ENCODE measurements around the gene MINDY4. TPM values are rescaled to one million over a fixed set of nuclear protein-coding genes. Genes with fewer than 3 reads are reported as not detected.

MINDY4 gene
- total RNA-seq, 1 donor from 2014 or later = 1.2 TPM

DNA sequence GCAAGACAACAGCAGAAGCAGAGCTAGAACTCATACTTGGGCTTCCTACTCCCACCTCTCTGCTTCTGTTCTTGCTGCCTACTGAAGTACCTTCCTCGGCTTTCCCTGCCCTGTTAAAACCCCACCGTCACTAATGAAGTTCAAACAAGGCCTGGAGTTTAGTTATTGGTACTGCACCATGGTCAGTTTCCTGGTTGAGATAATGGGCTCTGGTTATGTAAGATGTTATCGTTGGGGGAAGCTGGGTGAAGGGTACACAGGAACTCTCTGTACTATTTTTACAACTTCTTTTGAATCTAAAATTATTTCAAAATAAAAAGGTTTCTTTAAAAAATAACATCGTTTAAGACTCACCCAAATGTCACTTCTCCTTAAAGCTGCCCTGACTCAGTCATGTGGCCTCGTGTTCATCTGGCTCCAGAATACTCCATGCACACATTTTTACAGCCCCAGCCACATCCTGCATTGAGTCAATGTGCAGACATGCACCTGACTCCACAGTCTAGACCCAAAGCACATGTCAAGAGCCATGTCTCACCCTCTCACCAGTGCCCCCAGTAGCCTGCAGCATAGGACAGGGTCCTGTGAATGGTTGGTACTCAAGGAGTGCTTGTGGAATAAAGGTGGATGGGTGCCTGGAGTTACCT, 103.6 kb downstream of the MINDY4 start:
- peaks cover 7% of the 10 kb centered on the region for H3K4me1 Mint-ChIP-seq
- H3K36me3 Mint-ChIP-seq (ENCODE audit: low read depth) = no peaks in the 10 kb centered on the region
- no peak overlapping the region for H3K4me3 Mint-ChIP-seq
- no peaks in the 10 kb centered on the region for H3K27me3 Mint-ChIP-seq
- no peaks in the 10 kb centered on the region for H3K9me3 Mint-ChIP-seq
- no peak for DNase-seq
- intact Hi-C loops (cut with micrococcal nuclease) = no loop called here
- no peak overlapping the region for H3K27ac Mint-ChIP-seq

DNA sequence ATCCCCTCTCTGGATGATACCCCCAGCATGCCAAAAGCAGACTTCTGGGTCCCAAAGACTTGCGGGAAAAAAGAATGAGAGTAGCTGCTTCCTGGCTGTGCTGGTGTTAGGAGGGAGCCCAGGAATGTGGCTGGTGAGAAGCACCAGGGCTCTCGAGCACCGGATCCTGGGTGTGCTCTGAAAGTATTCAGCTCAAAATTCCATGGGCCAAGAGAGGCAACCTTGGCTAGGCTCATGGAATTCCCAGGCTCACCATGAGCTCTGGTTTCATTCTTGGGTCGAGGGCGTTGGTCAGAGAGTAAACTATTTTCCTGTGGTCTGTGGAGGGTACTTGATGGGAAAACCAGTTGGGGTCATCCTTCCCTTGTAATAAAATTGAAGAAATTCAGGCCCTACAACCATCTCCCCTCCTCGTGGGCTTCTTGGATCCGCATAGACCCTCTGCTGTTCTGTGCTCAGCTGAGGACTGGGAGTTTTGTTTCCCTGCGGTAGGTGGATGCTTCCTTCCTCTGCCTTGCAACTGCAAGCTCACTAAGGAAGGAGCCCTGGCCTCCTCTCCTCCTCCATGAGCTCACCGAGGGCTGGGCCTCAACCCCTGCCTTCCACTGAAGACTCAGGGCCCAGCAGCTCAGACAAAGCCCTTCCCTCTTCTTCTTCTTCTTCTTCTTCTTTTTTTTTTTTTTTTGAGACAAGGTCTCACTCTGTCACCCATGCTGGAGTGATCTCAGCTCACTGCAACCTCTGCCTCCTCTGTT, 106.0 kb downstream of the MINDY4 start:
- no peaks in the 10 kb centered on the region for H3K36me3 Mint-ChIP-seq (ENCODE audit: low read depth)

DNA sequence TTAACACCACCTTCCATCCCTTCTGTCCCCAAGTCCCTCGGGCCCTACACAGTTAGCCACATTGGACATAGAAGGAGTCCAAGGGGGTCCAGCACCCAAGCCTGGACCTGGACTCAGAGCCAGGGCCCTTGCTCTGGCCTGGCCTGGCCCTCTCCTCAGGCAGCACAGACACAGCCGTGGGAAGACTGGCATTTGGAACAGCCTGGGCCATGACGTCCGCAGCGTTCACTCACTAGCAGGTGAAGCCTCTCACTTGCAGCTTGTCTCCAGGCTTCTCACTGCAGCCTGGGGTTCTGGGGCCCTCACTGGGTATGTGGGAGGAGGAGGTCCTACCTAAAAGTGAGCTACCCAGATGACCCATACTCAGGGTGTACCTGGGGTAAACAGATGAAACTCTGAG, 106.8 kb downstream of the MINDY4 start:
- intact Hi-C loops (cut with micrococcal nuclease) = no loop called here
- no peaks in the 10 kb centered on the region for H3K9me3 Mint-ChIP-seq
- H3K4me1 Mint-ChIP-seq = peaks cover 7% of the 10 kb centered on the region
- H3K27ac Mint-ChIP-seq = no peak overlapping the region
- no peaks in the 10 kb centered on the region for H3K27me3 Mint-ChIP-seq
- H3K36me3 Mint-ChIP-seq (ENCODE audit: low read depth) = no peaks in the 10 kb centered on the region
- DNase-seq = no peak
- H3K4me3 Mint-ChIP-seq = no peak overlapping the region

More for the DNA sequence above, 106.0 kb downstream of the MINDY4 start:
- intact Hi-C loops (cut with micrococcal nuclease) = no loop called here
- Mint-ChIP-seq H3K9me3 (no peaks in the 10 kb centered on the region), H3K4me3 (no peak overlapping the region), H3K4me1 (peaks cover 7% of the 10 kb centered on the region), H3K27me3 (no peaks in the 10 kb centered on the region), H3K27ac (no peak overlapping the region)
- no peak for DNase-seq

DNA sequence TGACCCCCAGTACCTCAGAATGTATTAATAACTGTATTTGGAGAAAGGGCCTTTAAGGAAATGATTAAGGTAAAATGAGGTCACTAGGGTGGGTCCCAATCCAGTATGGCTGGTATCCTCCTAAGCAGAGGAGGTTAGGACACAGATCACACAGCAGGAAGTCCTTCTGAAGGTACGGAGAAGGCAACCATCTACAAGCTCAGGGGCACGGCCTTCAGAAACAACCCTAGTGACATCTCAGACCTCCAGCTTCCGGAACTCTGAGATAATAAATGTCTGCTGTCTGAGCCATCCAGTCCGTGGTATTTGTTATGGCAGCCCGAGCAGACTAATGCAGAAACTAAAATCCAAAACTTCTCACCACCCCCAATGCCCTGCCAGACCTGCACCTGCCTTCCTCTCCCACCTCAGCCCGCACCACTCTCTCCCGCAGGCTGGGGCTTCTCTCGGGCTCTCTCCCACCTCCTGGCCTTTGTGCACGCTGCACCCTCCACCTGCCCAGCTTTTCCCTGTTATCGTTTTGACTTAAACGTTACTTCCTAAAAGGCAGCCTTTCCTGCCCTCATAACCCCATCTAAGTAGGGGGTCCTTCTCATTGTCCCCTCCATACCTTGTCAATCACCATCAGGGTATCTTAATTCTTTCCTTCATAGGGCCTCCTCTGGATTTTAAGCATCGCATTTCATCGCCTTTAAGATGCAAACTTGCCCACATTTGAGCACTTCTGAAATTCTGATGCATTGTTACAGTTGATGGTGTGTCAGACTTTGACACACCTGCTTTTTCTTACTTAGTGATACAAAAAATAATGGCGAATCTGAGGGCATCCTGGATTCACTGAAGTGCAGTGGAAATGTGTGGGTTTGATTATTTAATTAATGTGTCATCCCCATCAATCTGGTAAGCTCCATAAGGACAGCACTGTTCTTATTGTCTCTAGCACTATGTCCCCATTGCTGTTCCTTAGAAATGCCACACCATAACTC, 108.2 kb downstream of the MINDY4 start:
- Mint-ChIP-seq H3K36me3 (ENCODE audit: low read depth) (no peaks in the 10 kb centered on the region), H3K27me3 (no peaks in the 10 kb centered on the region), H3K4me3 (no peak overlapping the region), H3K4me1 (peaks cover 7% of the 10 kb centered on the region), H3K9me3 (no peaks in the 10 kb centered on the region), H3K27ac (no peak overlapping the region)
- intact Hi-C loops (cut with micrococcal nuclease) = no loop called here
- no peak for DNase-seq

DNA sequence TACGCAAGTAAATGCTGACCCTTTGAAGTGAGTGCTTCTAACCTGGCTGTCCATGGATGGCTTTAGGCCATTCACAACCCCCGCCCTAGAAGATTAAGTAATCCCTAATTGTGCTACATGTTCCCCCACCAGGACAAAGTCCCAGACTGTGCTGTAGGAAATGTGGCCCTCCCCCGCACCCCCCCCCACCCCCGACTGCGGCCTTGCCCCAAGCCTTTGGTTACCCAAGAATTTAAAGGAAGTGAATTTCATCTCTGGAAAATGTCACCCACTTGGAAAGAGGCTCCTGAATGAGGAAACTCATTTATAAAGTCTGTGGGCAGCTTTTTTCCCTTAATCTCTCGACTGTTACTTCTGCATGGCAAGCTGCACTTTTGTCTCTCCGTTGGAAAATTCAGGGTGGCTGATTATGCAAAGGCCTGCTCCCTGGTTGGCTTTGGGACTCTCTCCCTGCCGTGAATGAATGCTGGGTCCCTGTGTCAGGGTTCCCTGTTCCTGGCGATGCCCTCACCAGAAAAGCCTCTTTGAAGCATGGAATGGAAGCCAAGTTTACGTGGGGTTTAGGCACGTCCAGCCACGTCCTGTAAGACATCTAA, 109.0 kb downstream of the MINDY4 start:
- intact Hi-C loops (cut with micrococcal nuclease) = no loop called here
- Mint-ChIP-seq H3K4me3 (no peak overlapping the region), H3K9me3 (no peaks in the 10 kb centered on the region), H3K27ac (no peak overlapping the region), H3K4me1 (peaks cover 6% of the 10 kb centered on the region), H3K36me3 (ENCODE audit: low read depth) (no peaks in the 10 kb centered on the region), H3K27me3 (no peaks in the 10 kb centered on the region)
- no peak for DNase-seq

DNA sequence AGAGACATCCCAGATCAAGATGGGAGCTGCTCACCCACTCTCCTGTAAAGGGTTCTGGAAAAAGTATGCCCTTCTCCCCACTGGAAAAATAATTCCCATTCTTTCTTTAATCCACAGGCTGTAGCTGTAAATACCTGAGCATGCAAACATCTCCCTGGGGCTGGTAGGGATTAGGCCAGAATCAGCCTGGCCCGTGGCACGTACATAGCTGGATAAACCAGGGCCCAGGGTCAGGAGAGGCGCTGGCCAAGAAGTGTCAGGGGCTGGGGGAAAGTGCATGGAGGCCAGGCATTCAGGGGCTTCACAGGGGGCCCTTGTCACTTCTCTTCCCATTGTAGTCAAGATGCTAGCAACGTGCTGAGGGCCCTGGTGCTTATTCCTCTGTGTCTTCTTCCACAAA, 109.7 kb downstream of the MINDY4 start:
- no peak overlapping the region for H3K4me3 Mint-ChIP-seq
- H3K9me3 Mint-ChIP-seq = no peaks in the 10 kb centered on the region
- DNase-seq = no peak
- no peaks in the 10 kb centered on the region for H3K36me3 Mint-ChIP-seq (ENCODE audit: low read depth)
- no peak overlapping the region for H3K27ac Mint-ChIP-seq
- H3K4me1 Mint-ChIP-seq = peaks cover 2% of the 10 kb centered on the region
- intact Hi-C loops (cut with micrococcal nuclease) = no loop called here
- H3K27me3 Mint-ChIP-seq = no peaks in the 10 kb centered on the region

DNA sequence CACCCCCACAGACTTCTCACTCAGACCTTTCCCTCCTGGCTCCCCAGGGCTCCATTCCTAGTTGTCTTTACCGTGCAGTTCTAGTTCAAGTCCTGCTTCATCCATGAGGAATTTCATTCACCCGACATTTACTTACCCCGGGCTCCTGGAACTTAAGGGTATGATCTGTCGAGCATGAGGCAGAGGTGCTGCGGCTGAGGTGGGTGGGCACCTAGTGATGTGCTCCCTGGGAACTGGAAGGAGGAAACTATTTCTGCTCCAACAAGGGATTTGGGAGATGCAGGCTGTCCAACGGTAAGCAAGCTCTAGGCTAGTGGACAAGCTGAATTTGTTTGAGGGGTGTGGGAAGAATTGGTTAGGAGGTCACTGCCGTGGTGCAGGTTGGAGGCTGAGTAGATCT, 110.2 kb downstream of the MINDY4 start:
- H3K27me3 Mint-ChIP-seq = no peaks in the 10 kb centered on the region
- H3K4me3 Mint-ChIP-seq = no peak overlapping the region
- no peak overlapping the region for H3K27ac Mint-ChIP-seq
- intact Hi-C loops (cut with micrococcal nuclease) = no loop called here
- H3K36me3 Mint-ChIP-seq (ENCODE audit: low read depth) = no peaks in the 10 kb centered on the region
- DNase-seq = no peak
- no peaks in the 10 kb centered on the region for H3K4me1 Mint-ChIP-seq
- H3K9me3 Mint-ChIP-seq = no peaks in the 10 kb centered on the region

DNA sequence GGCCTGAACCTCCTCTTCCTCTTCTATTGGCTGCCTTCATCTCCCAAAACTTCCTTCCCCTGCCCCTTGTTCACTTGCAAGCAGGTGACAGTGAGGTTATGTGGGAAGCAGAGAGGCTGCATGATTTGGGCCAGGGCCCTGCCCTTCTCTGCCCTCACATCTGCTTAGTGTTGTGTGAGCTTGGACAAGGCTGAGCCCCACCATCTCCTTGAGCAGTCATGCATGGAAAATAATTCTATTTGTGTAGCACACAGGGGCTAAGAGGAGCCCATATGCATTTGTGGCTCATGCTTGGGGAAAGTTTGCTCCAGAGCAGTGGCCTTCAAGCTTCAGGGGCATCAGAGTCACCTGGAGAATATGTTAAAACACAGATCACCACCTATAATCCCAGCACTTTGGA, 113.7 kb downstream of the MINDY4 start:
- no peaks in the 10 kb centered on the region for H3K36me3 Mint-ChIP-seq (ENCODE audit: low read depth)
- no peak overlapping the region for H3K27ac Mint-ChIP-seq
- no peaks in the 10 kb centered on the region for H3K27me3 Mint-ChIP-seq
- no peaks in the 10 kb centered on the region for H3K4me1 Mint-ChIP-seq
- H3K9me3 Mint-ChIP-seq = no peaks in the 10 kb centered on the region
- no peak overlapping the region for H3K4me3 Mint-ChIP-seq
- intact Hi-C loops (cut with micrococcal nuclease) = no loop called here
- DNase-seq = no peak

DNA sequence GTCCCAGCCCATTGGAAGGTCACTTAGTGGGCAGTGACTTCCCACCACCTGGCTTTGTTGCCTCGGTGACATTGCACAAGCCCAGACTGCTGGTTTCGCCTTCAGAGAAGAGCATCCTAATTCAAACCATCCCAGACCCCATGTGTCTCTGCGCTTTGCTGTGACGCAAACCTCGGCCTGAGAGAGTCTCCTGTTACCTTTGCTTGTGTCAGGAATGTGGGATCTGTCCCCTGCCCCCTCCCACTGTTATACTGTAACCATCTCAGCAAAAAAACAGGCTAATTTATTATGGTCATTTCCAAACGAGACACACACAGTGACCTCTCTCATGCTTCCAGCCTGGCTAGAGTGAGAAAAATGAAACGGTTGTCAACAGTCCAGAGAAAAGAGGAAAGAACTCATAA, 115.4 kb downstream of the MINDY4 start:
- Mint-ChIP-seq H3K4me3 (no peak overlapping the region), H3K27me3 (peaks cover 3% of the 10 kb centered on the region), H3K9me3 (no peaks in the 10 kb centered on the region), H3K36me3 (ENCODE audit: low read depth) (no peaks in the 10 kb centered on the region), H3K27ac (no peak overlapping the region), H3K4me1 (no peaks in the 10 kb centered on the region)
- intact Hi-C loops (cut with micrococcal nuclease) = no loop called here
- DNase-seq = no peak

DNA sequence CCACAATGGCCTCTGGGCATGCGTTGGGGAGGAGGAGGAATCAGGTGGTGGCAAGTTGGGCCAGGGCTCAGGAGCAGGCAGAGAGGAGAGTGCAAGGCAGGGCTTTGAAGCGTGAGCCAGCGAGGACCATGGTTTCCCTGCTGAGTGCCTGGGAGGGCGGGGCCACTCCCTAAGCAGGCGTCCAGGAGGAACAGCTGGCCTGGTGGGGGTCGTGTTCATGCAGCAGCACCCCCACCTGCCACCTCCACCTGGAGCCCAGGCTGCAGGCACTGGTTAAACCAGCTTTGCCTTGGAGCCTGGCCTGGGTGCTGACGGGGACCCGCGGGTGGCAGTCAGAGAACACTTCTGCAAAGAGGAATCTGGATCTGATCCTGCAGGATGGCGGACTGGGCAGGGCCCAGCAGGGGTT, 116.3 kb downstream of the MINDY4 start:
- intact Hi-C loops (cut with micrococcal nuclease) = no loop called here
- no peaks in the 10 kb centered on the region for H3K4me1 Mint-ChIP-seq
- no peaks in the 10 kb centered on the region for H3K9me3 Mint-ChIP-seq
- no peak overlapping the region for H3K4me3 Mint-ChIP-seq
- no peaks in the 10 kb centered on the region for H3K36me3 Mint-ChIP-seq (ENCODE audit: low read depth)
- H3K27ac Mint-ChIP-seq = no peak overlapping the region
- H3K27me3 Mint-ChIP-seq = peaks cover 3% of the 10 kb centered on the region
- no peak for DNase-seq

DNA sequence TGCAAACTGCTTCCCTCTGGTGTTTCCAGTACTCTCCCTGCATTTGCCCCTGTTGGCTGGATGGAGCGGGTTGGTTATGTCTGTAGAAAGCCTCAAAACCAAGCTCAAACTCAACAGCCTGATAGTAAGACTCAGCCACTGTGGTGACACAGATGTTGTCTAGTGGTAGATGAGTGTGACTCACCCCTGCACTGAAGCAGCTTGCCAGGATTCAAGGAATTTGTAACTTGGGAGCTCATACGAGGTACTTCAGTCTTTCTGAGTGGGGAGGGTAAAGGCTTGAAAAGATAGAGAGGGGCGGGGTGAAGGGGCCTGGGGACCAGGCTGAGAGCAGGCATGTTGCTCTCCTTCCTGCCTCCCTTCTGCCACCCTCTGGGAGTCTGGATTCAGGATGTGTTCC, 117.5 kb downstream of the MINDY4 start:
- intact Hi-C loops (cut with micrococcal nuclease) = no loop called here
- Mint-ChIP-seq H3K4me3 (no peak overlapping the region), H3K27ac (no peak overlapping the region), H3K4me1 (no peaks in the 10 kb centered on the region), H3K27me3 (peaks cover 3% of the 10 kb centered on the region), H3K36me3 (ENCODE audit: low read depth) (no peaks in the 10 kb centered on the region), H3K9me3 (no peaks in the 10 kb centered on the region)
- no peak for DNase-seq

DNA sequence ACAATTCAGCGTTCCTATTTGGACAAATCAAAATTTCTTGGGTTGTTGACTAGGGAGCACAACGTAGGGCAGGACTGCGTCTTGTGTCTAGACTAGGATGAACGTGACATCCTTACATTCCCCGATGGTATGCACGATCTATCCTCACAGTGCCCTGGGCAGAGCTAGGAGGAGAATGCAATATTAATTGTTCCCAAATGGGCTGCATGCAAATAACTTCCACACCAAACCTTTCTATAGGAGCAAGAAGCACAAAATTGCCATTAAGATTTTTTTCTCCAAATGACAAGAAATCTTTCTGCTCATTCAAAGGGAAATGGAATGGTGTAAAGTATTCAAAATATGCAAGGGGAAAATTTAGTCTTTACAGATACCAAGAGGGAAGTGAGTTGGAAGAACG, 119.0 kb downstream of the MINDY4 start:
- intact Hi-C loops (cut with micrococcal nuclease) = no loop called here
- Mint-ChIP-seq H3K4me1 (no peaks in the 10 kb centered on the region), H3K27ac (no peak overlapping the region), H3K9me3 (no peaks in the 10 kb centered on the region), H3K36me3 (ENCODE audit: low read depth) (no peaks in the 10 kb centered on the region), H3K4me3 (no peak overlapping the region), H3K27me3 (peaks cover 3% of the 10 kb centered on the region)
- no peak for DNase-seq

DNA sequence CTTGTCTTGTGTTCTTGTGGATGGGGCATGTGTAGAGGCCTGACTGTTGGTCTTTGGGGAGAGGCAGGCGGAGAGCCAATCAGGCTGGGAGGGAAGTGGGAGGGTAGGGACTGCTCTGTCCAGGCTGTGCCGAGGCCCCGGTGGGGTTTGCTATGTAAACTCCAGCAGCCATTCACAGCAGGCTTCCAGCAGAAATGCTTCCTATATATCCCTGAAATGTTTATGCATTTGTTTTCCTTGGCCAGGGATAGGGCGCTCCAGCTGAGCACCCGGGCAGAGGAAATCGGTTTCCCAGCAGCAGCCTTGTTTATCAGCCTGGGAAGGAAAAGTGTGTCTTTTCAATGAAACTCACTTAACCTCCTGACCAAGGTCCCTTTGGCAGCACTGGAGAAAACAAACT, 122.1 kb downstream of the MINDY4 start:
- intact Hi-C loops (cut with micrococcal nuclease) = no loop called here
- no peak overlapping the region for H3K4me3 Mint-ChIP-seq
- DNase-seq = no peak
- no peak overlapping the region for H3K27ac Mint-ChIP-seq
- H3K4me1 Mint-ChIP-seq = no peaks in the 10 kb centered on the region
- no peaks in the 10 kb centered on the region for H3K36me3 Mint-ChIP-seq (ENCODE audit: low read depth)
- H3K9me3 Mint-ChIP-seq = no peaks in the 10 kb centered on the region
- peaks cover 3% of the 10 kb centered on the region for H3K27me3 Mint-ChIP-seq

DNA sequence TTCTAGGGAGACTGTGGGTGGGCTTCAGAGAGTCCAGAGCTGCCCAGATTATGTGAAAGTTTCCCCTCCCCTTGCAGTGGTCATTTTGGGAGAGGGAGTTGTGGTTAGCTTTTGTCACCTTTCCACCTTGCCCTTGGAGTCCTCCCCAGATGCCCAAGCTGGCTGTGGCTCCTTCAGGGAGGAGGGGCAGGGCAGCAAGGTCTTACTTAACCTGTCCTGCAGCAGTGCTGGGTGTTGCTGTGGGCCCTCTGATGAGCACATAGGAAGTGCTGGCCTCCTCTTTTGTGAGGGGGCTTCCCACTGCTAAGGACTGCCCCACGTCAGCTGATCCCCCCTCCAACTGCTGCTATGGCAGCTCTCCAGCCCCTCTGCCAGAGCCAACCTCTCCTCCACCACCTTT, 122.8 kb downstream of the MINDY4 start:
- no peak overlapping the region for H3K27ac Mint-ChIP-seq
- no peak for DNase-seq
- H3K9me3 Mint-ChIP-seq = no peaks in the 10 kb centered on the region
- no peaks in the 10 kb centered on the region for H3K4me1 Mint-ChIP-seq
- H3K36me3 Mint-ChIP-seq (ENCODE audit: low read depth) = no peaks in the 10 kb centered on the region
- H3K27me3 Mint-ChIP-seq = peaks cover 3% of the 10 kb centered on the region
- intact Hi-C loops (cut with micrococcal nuclease) = no loop called here
- no peak overlapping the region for H3K4me3 Mint-ChIP-seq

Measured in activated CD4-positive, alpha-beta T cell treated with anti-CD3 and anti-CD28 coated beads, Interleukin-2, amount 10 ng/mL, durations not matched to agents 24 days and 14 days (primary cell).